ENCODE measurements around the gene SETD3. TPM values are rescaled to one million over a fixed set of nuclear protein-coding genes. Genes with fewer than 3 reads are reported as not detected.

Gene SETD3
- total RNA-seq, 1 donor from 2014 or later, result 62.8 TPM

DNA sequence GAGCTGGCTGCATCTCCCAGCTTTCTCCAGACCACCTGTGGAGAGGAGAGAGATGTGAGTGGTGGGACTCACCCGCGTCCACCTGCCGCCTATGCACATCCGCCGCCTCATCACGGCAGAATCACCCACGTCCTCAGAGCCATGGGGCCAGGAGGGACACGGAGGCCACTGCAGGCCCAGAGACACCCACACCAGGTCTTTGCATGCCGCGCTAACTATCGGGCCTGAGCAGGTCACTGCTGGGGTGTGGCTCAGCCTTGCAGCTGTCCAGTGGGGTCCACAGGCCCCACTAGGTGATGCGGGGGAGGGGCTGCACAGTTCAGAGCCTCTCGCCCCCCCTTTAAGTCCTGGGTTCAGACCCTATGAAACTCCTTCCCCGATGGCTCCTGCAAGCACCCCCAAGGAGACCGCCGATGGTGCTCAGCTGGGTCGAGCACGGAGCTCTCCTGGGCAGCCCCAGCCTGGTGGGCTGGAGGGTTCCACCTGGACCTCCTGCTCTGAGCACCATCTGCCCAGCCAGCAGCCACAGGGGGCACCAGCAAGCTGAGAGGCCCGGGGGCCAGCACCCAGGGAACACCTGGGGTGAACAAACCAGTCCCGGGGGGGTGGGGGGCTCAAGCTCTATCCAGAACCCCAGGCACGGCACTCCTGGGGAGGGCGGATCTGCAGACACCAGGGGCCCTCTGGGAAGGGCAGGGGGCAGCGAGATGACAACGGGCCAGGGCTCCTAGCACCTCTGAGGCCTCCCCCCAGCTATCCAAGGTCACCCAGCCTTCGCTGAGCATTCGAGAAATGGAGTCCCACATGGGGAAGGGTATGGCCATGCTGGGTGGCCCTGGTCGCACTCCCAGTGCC lies 34.9 kb upstream of the SETD3 start:
- Mint-ChIP-seq H3K27ac (ENCODE audit: unreplicated experiment) (no peak overlapping the region), H3K4me3 (ENCODE audit: unreplicated experiment) (no peak overlapping the region), H3K4me1 (ENCODE audit: low read depth, unreplicated experiment) (no peaks in the 10 kb centered on the region), H3K36me3 (ENCODE audit: low read depth, unreplicated experiment) (peaks cover 2% of the 10 kb centered on the region), H3K9me3 (ENCODE audit: unreplicated experiment) (no peaks in the 10 kb centered on the region), H3K27me3 (ENCODE audit: low read depth, unreplicated experiment) (no peaks in the 10 kb centered on the region)
- H3K4me3 ChIP-seq (ENCODE audit: insufficient read depth, low read depth, low read length), result no peak overlapping the region
- H3K4me1 ChIP-seq (ENCODE audit: insufficient read depth, low read length), result peaks cover 13% of the 10 kb centered on the region
- peaks cover 24% of the 10 kb centered on the region for H4K20me1 ChIP-seq (ENCODE audit: insufficient read depth, low read length)
- peaks cover 12% of the 10 kb centered on the region for H3K79me2 ChIP-seq (ENCODE audit: insufficient read depth, low read length)
- no peak overlapping the region for H3K9ac ChIP-seq (ENCODE audit: low read length)
- no peaks in the 10 kb centered on the region for H3K36me3 ChIP-seq (ENCODE audit: insufficient read depth, low read length)
- TF ChIP-seq, protein P1, sequence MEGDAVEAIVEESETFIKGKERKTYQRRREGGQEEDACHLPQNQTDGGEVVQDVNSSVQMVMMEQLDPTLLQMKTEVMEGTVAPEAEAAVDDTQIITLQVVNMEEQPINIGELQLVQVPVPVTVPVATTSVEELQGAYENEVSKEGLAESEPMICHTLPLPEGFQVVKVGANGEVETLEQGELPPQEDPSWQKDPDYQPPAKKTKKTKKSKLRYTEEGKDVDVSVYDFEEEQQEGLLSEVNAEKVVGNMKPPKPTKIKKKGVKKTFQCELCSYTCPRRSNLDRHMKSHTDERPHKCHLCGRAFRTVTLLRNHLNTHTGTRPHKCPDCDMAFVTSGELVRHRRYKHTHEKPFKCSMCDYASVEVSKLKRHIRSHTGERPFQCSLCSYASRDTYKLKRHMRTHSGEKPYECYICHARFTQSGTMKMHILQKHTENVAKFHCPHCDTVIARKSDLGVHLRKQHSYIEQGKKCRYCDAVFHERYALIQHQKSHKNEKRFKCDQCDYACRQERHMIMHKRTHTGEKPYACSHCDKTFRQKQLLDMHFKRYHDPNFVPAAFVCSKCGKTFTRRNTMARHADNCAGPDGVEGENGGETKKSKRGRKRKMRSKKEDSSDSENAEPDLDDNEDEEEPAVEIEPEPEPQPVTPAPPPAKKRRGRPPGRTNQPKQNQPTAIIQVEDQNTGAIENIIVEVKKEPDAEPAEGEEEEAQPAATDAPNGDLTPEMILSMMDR (IDR thresholded peaks at IDR 0.05; ENCODE audit: insufficient read depth, low read depth, low read length), result no peak
- TF ChIP-seq EZH2 (IDR thresholded peaks at IDR 0.05; ENCODE audit: insufficient read depth, low read length), result no peak
- DNase-seq (ENCODE audit: low read depth) (no peak), FAIRE-seq (no peak)
- no peak overlapping the region for H3K4me2 ChIP-seq (ENCODE audit: low read length)
- H3K9me3 ChIP-seq (ENCODE audit: insufficient read depth, low read depth, low read length), result no peaks in the 10 kb centered on the region
- no peak overlapping the region for H3K27ac ChIP-seq (ENCODE audit: low read depth, low read length)
- H3K27me3 ChIP-seq (ENCODE audit: insufficient read depth, low read length), result no peaks in the 10 kb centered on the region
- H2AFZ ChIP-seq (ENCODE audit: low read depth, low read length), result no peak overlapping the region

DNA sequence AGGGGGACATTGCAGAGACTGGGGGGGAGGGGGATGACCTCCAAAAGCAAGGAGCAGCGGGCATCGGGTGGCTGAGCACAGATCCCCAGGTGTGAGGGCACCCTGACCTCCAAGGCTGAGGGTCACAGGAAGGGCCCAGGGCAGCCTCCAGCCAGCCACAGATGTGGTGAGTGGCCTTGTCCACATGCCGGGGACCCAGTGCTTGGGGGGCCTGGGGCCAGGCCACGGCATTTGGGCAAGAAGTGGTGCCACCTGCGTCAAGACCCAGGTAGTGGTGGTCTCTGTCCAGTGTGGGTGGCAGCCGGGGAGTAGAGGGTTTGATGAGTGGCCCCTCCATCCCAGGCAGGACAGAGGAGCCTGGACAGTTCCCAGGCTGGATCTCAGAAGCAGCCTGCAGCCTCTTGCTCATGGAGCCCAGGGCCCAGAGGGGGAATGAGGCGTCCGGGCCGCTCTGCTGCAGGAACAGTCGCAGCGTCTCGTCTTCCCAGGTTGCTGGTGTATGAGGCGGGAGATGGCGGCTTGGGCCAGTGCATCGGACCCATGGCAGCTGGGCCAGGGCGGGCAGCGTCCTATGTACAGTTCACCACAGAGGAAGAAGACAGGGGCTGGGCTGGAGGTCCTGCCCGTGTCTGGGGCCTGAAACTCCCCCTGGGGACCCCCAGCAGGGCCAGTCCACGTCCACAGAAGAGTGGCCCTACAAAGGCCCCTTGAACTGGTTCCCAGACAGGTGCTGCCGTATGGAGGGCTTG lies 34.1 kb upstream of the SETD3 start:
- no peaks in the 10 kb centered on the region for H3K27me3 Mint-ChIP-seq (ENCODE audit: low read depth, unreplicated experiment)
- DNase-seq (ENCODE audit: low read depth), result no peak
- H3K9me3 Mint-ChIP-seq (ENCODE audit: unreplicated experiment), result no peaks in the 10 kb centered on the region
- no peak overlapping the region for H3K9ac ChIP-seq (ENCODE audit: low read length)
- no peak overlapping the region for H3K27ac ChIP-seq (ENCODE audit: low read depth, low read length)
- H3K4me1 Mint-ChIP-seq (ENCODE audit: low read depth, unreplicated experiment), result no peaks in the 10 kb centered on the region
- no peaks in the 10 kb centered on the region for H3K36me3 ChIP-seq (ENCODE audit: insufficient read depth, low read length)
- peaks cover 26% of the 10 kb centered on the region for H4K20me1 ChIP-seq (ENCODE audit: insufficient read depth, low read length)
- no peak overlapping the region for H2AFZ ChIP-seq (ENCODE audit: low read depth, low read length)
- H3K4me3 Mint-ChIP-seq (ENCODE audit: unreplicated experiment), result no peak overlapping the region
- H3K4me3 ChIP-seq (ENCODE audit: insufficient read depth, low read depth, low read length), result no peak overlapping the region
- peaks cover 12% of the 10 kb centered on the region for H3K79me2 ChIP-seq (ENCODE audit: insufficient read depth, low read length)
- H3K27me3 ChIP-seq (ENCODE audit: insufficient read depth, low read length), result no peaks in the 10 kb centered on the region
- no peaks in the 10 kb centered on the region for H3K9me3 ChIP-seq (ENCODE audit: insufficient read depth, low read depth, low read length)
- H3K4me1 ChIP-seq (ENCODE audit: insufficient read depth, low read length), result peaks cover 13% of the 10 kb centered on the region
- no peak overlapping the region for H3K4me2 ChIP-seq (ENCODE audit: low read length)
- no peak overlapping the region for H3K27ac Mint-ChIP-seq (ENCODE audit: unreplicated experiment)
- FAIRE-seq, result no peak
- TF ChIP-seq, protein P1 (IDR thresholded peaks at IDR 0.05; ENCODE audit: insufficient read depth, low read depth, low read length), result no peak
- no peak for TF ChIP-seq EZH2 (IDR thresholded peaks at IDR 0.05; ENCODE audit: insufficient read depth, low read length)
- peaks cover 2% of the 10 kb centered on the region for H3K36me3 Mint-ChIP-seq (ENCODE audit: low read depth, unreplicated experiment)
